HG02840 (cell line): Measurements from ENCODE around the gene INTS14.

Experiments
- ATAC-seq: cut with Tn5 transposase; IDR thresholded peaks from one replicate; pipeline ENCODE4 v1.9.1; 2021; ENCODE audit warnings: mild to moderate bottlenecking, moderate library complexity, moderate number of reproducible peaks; ENCODE audit not compliant: unreplicated experiment, low FRiP score

The INTS14 gene

DNA sequence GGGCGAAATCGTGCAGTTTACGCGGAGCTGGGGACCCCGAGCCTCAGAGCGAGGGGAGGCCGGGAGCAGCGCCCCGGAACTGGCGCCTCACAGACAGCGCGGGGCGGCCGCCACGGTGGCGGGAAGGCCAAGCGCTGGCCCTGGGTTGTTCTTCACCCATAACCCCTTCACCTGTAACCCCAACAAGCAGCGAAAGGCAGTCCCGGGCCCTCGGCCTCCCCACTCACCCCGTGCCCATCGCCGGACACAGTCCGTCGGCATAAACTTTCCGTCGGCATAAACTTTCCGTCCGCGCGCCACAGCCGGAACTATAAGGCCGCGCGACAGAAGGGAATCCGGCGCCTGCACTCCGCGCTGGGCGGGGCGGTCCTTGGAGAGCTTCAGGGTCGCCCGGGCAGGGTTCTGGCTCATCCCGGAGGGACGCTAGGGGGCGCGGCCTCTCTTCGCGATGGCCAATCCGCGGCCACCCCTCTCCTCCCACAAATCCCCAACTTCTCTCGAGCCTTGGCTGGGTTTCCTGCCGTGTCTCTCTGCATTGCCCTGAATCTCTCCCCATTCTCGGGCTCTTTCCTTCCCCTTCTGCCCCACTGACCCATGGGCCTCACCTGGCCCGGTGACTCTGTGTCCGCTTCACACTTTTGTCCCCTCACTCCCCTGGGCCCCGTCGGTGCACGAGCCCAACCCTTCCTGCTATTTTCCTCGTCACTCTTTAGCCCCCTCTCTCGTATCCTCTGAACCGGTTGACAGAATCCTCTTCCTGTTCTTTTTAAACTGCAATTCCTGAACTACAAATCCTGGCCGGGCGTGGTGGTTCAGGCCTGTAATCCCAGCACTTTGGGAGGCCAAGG, at the start of gene INTS14:
Gene INTS14 (minus strand): TSS at position 261 of the 848 bp plus-strand sequence. CDS start 3,751 bp downstream, outside the sequence.
- peak; percentile 95 for ATAC-seq

DNA sequence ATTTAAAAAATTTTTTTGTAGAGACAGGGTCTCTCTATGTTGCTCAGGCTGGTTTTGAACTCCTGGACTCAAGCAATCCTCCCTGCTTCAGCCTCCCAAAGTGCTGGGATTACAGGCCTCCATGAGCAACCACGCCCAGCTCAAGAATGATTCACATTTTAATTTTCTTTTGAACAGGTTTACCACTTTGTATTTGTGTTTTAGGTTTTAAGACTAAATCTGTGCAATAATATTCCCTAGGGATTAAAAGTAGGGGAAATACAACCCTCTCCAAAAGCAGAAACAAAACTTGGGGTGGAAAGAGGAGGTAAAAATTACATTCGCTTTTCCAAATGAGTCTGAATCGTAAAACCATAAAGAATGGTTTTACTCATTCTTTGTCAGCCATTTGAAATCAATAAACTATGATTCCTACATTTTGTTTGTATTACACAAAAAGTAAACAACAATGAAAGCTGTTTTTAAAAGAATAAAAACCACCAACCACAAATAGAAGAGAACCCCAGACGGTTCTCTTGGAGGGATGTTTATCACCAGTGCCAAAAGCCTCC, 48.6 kb upstream of the INTS14 start:
- ATAC-seq: no peak

DNA sequence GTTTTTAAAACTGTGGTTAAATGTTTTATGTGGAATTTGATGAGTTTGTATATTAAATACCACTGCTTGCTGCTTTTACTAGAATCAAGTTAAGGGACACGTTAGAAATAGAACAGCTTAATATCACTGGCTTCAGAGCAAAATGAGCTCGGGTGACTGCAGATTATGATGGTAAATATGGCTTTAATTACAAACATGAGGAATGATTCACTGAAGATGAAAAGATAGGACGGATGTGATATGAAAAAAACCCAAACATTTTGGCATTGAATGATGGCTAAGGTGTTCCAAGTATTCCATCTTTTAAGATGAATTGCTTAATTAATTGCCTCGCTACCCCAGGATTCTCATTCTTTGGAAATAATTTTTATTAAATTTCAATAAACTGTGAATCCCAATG, 44.5 kb upstream of the INTS14 start:
- ATAC-seq: no peak

DNA sequence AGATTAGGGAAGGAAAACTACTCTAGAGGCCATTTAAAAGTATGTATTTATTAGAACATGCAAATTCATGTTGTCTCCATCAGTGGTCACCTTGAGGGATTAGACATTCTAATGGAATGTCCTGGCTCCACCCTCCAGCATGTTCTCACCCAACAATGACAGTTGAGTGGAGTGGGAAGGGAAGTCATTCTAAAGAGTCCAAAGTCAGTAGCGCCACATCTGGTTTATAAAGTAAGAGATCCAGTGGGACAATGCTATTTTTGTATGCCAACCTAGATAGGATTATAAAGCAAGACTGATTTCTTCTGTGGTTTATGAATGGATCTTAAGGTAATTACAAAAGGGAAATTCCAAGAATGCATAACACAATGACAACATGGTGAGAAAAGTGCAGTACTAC, 44.1 kb upstream of the INTS14 start:
- ATAC-seq: no peak

DNA sequence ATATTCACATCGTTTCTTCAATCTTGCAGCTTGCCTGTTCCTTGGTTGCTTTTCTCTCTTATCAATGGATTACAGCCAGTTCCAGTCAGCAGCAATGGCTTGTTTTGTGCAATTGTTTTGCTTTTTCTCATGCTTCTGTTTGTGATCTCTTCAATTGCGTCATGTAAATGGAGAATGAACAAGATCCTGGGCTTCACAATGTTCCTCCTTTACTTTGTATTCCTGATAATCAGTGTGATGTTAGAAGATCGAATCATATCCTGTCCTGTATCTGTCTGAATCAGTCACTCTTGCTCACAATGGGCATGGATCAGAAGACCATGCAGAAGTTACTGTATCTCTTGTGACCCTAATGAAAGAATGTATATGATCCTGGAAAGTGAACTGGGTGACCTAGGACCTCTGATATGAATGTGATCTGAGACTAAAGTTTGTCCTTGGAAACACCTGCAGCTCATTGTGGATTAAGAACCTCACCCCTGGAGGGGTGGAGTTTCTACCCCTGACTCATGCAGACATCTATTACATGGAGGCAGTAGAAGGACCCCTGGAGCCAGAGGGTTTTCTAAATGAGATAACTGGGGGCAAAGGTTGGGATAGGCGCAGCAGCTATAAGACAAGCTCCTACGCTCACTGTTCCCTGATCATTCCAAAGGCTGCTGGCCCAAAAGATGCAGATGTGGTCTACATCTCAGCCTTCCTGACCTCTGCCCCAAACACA, 43.0 kb upstream of the INTS14 start:
- no peak for ATAC-seq

DNA sequence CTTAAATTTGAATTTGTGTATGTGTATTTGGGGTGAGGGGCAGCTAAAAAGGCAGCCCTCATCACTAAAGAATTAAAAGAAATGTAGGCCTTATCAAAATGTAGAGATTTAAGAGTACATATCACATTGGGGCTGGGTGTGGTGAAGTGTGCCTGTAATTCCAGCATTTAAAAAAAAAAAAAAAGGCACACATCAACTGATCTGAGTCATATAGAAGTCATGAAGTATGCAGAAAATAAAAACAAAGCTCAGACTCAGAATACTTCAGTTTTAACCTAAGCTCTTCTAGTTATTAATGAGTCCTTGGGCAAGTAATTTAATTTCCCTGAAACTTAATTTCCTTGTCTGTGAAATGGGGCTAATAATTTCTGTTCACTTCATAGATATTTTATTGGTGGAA, 42.4 kb upstream of the INTS14 start:
- no peak for ATAC-seq

DNA sequence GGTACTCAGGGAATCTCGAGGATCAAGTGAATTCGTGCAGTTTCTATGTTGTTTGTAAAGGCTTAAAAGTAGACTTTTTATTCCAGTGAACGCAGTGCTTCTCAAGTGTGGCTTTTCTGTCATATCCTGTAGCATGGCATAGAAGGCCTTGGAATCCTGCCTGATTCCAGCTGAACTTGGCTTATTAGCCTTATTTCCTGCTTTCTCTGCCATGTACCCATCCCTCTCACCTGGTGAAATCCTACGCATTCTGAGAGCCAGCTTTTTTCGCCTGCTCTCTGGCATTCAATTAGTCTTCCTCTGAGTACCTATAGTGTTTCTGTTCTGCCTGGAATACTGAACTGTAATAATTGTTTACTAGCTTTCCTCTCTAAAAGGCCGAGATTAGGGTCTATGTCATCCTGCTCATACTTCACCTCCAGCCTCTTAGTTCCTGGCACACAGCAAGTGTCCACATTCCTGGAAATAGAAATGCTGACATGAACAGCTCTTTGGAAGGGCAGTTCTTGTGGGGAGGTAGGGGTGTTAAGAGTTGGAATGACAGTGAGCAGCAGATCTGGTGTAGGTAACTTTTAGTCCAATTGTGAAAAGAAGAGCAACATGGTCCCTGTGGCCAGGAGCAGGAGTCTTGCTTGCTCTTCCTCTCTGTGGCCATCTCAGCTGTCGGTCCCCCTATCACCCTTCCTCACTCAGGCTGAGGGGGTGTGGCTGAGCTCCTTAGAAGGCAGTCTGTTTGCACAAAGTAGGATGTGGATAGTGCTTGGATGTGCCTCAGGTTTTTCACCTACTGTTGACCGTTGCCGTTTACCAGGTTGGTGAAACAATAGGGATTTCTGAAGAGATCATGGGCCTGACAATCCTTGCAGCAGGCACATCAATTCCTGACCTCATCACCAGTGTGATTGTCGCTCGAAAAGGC, 41.2 kb upstream of the INTS14 start:
- ATAC-seq: no peak

DNA sequence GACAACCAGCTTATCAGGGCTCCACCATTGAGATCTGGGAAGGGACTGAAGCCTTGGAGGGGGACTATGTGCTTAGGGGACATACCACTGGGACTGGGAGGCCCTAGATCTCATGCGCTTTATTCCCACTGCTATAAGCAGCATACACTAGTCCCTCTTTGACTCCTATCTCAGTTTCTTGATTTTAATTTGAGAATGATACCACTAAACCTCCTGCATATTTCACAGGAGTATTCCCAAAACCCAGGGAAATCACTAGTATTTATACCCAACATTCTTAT, 40.1 kb upstream of the INTS14 start:
- no peak for ATAC-seq

DNA sequence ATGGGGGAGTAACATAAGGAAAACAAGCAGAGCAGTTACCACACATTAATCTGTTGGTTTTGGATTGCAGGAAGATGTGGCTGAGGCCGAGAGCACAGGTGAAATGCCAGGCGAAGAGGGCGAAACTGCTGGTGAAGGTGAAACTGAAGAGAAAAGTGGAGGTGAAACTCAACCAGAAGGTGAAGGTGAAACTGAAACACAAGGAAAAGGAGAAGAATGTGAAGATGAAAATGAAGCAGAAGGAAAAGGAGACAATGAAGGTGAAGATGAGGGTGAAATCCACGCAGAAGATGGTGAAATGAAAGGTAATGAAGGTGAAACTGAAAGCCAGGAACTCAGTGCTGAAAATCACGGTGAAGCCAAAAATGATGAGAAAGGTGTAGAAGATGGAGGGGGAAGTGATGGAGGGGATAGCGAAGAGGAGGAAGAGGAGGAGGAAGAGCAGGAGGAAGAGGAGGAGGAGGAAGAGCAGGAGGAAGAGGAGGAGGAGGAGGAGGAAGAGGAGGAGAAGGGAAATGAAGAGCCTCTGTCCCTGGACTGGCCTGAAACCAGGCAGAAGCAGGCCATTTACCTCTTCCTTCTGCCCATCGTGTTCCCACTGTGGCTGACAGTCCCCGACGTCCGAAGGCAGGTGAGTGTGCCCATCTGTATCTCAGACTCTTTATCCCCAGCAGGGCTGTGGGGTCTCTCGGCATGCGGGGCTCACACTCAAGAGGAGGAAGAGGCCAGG, 39.5 kb upstream of the INTS14 start:
- ATAC-seq: no peak

DNA sequence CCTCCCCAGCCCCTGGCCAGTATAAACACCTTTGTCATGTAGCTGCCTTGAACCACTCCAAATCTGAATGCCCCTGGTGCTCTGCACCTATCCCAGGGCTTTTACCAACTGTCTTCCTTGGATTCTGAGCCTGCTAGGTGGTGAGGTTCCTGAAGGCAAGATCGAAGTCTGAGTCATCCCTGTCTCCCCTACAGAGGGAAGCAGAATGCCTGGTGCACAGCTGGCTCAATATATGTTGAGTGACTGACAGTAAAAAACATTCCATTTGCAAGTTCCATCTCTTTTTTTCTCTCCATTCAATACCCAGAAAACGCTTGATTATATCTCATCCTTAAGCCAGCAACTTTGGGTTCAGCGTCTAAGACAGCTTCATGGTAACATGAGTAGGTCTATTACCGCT, 35.6 kb upstream of the INTS14 start:
- no peak for ATAC-seq

DNA sequence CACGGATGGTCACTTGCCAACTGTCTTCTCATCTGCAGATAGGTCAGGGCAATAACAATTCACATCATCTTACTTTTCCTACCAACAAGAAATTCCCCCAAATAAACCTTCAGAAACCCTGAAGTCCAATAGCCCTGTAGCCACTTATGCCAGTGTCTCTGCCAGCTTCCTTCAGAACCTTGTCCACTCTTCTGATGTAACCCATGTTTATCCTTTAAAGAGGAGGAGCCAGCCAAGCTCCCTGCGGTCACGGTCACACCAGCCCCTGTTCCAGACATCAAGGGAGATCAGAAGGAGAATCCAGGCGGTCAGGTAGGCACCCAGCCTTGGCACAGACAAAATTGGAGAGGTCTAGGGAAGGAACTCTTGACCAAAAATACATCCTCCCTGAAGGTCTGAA, 34.5 kb upstream of the INTS14 start:
- ATAC-seq: no peak

DNA sequence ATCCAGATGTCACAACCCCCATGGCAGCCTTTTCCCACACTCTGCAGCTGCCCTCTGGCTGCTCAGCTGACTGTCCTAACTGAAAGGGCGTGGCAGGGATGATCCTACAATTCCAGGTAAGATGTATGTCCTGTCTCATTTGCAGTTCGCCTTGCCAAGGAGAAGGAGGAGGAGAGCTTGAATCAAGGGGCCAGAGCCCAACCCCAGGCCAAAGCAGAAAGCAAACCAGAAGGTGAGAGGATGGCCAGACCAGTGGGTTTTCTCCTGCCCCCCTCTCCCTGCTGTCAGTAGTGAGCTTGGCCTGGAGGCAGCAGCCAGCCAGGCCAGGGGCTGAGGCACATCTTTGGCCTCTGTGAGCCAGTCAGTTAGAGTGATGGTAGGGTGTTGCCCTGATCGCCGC, 33.4 kb upstream of the INTS14 start:
- ATAC-seq: no peak

DNA sequence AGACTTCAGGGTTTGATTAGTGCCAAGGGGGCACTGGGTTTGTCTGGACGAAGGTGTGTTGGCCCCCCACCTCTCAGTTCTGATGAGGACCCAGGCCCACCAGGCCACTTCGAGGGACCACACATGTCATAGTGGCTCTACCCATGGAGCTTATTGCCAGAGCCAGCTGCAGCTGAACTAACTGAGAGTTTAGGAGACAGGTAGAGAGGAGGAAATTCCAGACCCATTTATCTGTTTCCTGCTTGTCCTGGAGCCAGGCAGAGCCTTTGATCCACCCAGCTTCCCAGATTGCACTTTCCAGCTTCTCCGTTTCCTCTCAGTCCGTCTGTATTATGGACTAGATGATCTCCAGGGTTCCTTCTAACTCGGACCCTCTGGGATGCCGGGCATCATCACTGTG, 31.7 kb upstream of the INTS14 start:
- no peak for ATAC-seq

DNA sequence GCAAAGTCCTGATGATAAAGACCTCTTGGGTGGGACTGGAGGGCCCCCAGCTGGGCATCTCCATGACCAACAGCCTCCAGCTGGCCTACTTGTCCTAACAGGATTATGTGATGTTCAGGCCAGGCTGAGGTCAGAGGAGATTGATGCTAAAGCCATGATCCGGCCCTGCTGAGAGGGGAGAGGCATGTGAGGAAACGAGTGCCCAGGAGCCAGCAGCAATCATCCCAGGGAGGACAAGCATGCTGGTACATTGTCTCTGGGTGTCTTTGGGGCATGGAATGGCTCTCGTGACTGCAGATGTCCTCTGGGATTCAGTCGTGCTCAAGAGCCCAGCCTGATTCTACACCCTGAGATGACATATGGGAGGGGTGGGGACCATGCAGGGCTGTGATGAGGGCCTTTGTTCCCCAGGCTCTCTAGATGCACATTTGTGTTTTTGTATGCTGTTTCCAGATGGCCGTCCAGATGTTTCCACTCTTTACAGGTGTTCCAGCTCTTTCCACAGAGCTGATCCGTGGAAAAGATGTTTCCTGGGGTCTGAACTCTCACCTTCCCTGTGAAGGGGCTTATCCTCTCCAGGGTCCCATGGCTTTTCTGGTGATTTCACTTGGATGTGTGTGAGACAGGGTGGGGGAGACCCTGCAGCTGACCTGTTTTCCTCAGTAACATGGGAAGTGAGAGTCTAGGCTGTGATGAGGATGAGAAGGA, 31.0 kb upstream of the INTS14 start:
- ATAC-seq: no peak

DNA sequence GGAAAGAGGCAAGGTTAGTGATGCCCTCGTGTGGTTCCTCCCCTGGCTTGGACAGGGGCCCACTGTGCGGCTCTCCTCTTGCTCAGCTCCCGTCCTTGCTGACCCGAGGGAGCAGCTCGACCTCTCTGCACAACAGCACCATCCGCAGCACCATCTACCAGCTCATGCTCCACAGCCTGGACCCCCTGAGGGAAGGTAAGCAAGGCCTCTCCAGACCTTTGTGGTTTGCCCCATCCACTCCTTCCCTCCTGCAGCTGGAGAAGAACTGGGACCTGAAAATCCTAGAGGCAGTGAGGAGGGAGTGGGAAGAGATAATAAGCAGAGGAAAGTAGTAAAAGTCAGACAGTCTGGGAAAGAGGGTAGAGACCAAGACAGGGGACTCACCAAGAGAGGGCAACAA, 28.6 kb upstream of the INTS14 start:
- no peak for ATAC-seq

DNA sequence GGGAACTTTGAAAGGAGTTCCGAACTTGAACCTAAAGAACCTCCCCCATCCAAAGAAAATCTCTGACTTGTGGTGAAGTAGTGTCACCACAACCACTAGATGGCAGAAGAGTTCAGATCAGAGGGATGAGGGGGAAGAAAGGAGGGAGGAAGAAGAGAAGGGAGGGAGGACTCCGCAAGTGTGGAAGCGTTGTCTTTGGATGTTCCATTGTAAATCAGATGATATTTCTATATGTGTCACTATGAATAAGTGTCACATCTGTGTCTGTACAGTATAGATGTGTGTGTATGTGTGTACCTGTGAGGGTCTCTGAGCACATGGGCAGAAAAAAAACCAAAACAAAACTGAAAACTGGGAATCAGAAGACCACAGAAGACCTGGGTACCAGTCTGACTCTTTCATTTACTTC, 27.8 kb upstream of the INTS14 start:
- no peak for ATAC-seq

DNA sequence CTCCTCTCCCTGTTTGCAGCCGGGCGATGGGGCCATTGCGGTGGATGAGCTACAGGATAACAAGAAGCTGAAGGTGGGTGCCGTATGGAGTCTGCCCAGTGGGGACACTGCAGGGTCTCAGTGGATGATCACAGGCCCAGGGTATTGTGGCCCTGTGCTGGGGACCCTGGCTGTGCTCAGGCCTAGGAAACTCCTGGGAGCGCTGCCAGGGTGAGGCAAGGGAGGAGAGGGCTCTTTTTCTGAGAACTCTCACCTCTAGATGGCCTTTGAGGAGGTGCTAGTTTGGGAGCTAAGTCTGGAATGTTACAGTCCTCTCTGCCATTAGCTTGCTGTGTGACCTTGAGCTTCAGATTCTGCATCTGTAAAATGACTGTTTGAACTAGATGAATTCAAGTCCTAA, 27.2 kb upstream of the INTS14 start:
- ATAC-seq: no peak

DNA sequence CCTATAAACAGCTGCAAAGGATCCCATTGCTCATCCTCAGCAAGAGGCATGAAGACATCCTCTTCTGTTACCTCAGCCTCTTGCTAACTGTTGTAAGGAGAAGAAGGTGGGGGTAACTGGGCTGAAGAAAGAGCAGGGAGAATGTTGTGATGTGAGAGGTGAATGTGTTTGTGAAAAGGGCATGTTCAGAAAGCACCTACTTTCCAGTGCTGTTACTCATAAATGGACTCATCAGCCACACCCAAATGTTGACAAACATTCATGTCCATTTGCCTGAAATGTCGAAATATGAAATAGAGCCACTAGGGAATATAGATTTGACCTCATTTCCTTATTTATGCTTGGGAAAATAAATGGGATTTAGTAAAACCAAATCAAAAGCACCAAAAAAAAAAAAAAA, 23.4 kb upstream of the INTS14 start:
- no peak for ATAC-seq

DNA sequence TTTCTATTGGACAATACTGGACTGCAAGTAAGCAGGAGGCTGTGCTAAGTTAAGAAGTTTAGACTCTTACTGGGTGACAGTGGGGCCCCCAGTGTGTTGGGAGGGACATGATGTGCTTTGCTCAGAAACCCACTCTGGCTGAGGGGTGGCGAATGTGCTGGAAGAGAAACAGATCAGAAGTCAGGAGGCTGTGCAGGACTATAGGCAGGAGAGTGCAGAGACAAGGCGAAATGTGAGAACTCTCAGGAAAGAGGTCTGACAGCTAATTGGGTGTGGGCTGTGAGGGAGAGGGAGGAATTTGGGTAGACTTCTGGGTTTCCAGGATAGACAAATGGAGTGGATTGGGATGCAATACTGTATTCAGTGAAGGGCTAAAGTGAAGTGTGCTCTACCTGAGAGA, 22.8 kb upstream of the INTS14 start:
- ATAC-seq: no peak
